Tibial nerve (tissue), 4 donors: ENCODE measurements around the gene TFEB.

Experiments used
- CTCF ChIP-seq, 5 experiments: fragments of 200-600 bp in 3 of 5; fragments of 450-650 bp in 2 of 5; sonication (generic) in 3 of 5; IDR thresholded peaks; one replicate each; pipeline ENCODE4 v1.5.1; 2016 to 2019; ENCODE audit warnings: antibody characterized with exemption in 5 of 5, mild to moderate bottlenecking in 3 of 5, moderate library complexity in 2 of 5
- EP300 ChIP-seq, 2 donors: sonication (generic); formaldehyde crosslinking; IDR thresholded peaks; one replicate each; pipeline ENCODE4 v1.6.1; 2017; ENCODE audit warnings: antibody characterized with exemption in 2 of 2, mild to moderate bottlenecking in 1 of 2
- POLR2A ChIP-seq, 2 donors: fragments of 450-650 bp; IDR thresholded peaks; one replicate each; pipeline ENCODE4 v1.6.1; 2017; ENCODE audit warnings: antibody characterized with exemption in 2 of 2, mild to moderate bottlenecking in 2 of 2, moderate library complexity in 2 of 2

GRCh38 chr6:41704028-41704427 lies 31.4 kb downstream of the TFEB start:
- no peak for TF ChIP-seq POLR2A (IDR thresholded peaks at IDR 0.05)
- TF ChIP-seq EP300 (IDR thresholded peaks at IDR 0.05): no peak
- no peak for TF ChIP-seq CTCF (IDR thresholded peaks at IDR 0.05)
